ENCODE measurements around the gene BUD23. TPM values are rescaled to one million over a fixed set of nuclear protein-coding genes. Genes with fewer than 3 reads are reported as not detected.

BUD23 gene
- total RNA-seq, 1 experiment from 2014 or later = 124 TPM

DNA sequence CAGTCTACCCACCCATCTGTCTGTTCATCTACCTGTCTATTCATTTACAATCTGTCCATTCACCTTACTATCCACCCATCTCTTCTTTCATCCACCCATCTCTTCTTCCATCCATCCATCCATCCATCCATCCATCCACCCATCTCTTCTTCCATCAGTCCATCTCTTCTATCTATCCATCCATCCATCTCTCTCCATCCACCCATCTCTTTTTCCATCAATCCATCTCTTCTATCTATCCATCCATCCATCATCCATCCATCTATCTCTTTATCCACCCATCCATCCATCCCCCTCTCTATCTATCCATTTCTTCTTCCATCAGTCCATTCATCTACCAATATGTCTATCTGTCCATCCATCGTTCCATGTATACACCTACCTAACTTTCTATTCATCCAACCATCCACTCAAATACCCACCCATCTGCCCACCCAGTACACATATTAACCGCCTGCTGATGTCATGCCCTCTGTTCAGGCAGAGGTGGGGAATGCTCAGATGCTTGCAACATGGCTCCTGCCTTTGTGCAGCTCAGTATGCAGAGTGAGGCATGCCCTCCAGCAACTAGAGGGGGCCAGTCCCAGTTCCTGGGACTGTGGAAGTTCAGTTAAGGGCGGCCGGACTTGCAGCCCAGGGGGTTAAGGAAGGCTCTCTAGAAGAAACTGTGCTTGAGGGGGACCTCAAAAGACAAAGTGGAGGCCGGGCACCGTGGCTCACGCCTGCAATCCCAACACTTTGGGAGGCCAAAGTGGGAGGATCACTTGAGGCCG is 47.8 kb upstream of the BUD23 start:
- ATAC-seq (peak; percentile 18; the same call in 1 of the 2 replicates), DNase-seq (ENCODE audit: low read depth, low spot score) (no peak)
- Histone ChIP-seq H3K27me3 (ENCODE audit: control insufficient read depth, insufficient read depth, low read length) (no peaks in the 10 kb centered on the region), H3K27ac (ENCODE audit: low read length) (no peak overlapping the region), H3K4me3 (ENCODE audit: low read depth in 2 of 2, low read length in 2 of 2) (no peak overlapping the region), H3K36me3 (ENCODE audit: control insufficient read depth, insufficient read depth, low read length) (no peaks in the 10 kb centered on the region), H3K9me3 (ENCODE audit: control insufficient read depth, insufficient read depth, low read depth, low read length) (no peaks in the 10 kb centered on the region), H3K4me1 (ENCODE audit: control insufficient read depth, insufficient read depth, low read length) (peaks cover 3% of the 10 kb centered on the region; the same call in 1 of the 2 replicates)
- BruUV-seq (replicated peaks) = no TSS peak
- intact Hi-C loops (cut with micrococcal nuclease; ENCODE audit: unreplicated experiment) = no loop called here
- in situ Hi-C loops (cut with HindIII; ENCODE audit: low pct_unique_long_range_greater_than_20kb, low sequenced_read_pairs) = no loop called here
- ChIA-PET POLR2A (no interaction called here), CTCF (interaction anchor here (0.7 kb wide), 1 partner anchor 90 kb away, joined by 3 read pairs; no protein-coding TSS in a partner anchor)
- TF ChIP-seq SIN3A (IDR thresholded peaks at IDR 0.05; ENCODE audit: borderline replicate concordance, insufficient read depth, low read depth, low read length) (no peak), POLR2AphosphoS5 (IDR thresholded peaks at IDR 0.05; ENCODE audit: low read depth, low read length) (no peak)
- TF ChIP-seq, protein P1, sequence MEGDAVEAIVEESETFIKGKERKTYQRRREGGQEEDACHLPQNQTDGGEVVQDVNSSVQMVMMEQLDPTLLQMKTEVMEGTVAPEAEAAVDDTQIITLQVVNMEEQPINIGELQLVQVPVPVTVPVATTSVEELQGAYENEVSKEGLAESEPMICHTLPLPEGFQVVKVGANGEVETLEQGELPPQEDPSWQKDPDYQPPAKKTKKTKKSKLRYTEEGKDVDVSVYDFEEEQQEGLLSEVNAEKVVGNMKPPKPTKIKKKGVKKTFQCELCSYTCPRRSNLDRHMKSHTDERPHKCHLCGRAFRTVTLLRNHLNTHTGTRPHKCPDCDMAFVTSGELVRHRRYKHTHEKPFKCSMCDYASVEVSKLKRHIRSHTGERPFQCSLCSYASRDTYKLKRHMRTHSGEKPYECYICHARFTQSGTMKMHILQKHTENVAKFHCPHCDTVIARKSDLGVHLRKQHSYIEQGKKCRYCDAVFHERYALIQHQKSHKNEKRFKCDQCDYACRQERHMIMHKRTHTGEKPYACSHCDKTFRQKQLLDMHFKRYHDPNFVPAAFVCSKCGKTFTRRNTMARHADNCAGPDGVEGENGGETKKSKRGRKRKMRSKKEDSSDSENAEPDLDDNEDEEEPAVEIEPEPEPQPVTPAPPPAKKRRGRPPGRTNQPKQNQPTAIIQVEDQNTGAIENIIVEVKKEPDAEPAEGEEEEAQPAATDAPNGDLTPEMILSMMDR (IDR thresholded peaks at IDR 0.05) = no peak
- TF ChIP-seq, protein P2, sequence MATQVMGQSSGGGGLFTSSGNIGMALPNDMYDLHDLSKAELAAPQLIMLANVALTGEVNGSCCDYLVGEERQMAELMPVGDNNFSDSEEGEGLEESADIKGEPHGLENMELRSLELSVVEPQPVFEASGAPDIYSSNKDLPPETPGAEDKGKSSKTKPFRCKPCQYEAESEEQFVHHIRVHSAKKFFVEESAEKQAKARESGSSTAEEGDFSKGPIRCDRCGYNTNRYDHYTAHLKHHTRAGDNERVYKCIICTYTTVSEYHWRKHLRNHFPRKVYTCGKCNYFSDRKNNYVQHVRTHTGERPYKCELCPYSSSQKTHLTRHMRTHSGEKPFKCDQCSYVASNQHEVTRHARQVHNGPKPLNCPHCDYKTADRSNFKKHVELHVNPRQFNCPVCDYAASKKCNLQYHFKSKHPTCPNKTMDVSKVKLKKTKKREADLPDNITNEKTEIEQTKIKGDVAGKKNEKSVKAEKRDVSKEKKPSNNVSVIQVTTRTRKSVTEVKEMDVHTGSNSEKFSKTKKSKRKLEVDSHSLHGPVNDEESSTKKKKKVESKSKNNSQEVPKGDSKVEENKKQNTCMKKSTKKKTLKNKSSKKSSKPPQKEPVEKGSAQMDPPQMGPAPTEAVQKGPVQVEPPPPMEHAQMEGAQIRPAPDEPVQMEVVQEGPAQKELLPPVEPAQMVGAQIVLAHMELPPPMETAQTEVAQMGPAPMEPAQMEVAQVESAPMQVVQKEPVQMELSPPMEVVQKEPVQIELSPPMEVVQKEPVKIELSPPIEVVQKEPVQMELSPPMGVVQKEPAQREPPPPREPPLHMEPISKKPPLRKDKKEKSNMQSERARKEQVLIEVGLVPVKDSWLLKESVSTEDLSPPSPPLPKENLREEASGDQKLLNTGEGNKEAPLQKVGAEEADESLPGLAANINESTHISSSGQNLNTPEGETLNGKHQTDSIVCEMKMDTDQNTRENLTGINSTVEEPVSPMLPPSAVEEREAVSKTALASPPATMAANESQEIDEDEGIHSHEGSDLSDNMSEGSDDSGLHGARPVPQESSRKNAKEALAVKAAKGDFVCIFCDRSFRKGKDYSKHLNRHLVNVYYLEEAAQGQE (IDR thresholded peaks at IDR 0.05; ENCODE audit: insufficient read depth in 1 of 2, low read depth in 2 of 2, low read length in 1 of 2) = no peak

DNA sequence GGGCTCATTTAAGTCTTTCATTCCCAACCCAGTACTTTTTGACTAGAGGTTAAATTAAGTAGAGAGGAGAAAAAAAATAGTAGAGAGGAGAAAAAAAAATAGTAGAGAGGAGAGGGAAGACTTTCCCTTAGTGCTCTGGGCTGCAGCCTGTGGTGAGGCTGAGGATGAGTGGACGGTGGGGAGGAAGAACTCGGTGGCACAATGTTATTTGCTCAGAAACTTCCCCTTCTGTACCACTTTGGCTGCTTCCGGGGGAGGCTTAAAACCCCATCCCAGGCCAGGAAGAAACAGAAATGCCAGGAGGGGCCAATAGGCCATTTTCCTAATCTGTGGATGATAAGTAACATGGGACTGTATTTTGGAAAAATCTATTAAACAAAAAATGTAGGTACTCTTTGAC is 44.5 kb upstream of the BUD23 start:
- H3K4me3 ChIP-seq (ENCODE audit: low read depth in 2 of 2, low read length in 2 of 2) = no peak overlapping the region
- CTCF ChIA-PET = no interaction called here
- no peak for ATAC-seq
- in situ Hi-C loops (cut with HindIII; ENCODE audit: low pct_unique_long_range_greater_than_20kb, low sequenced_read_pairs) = no loop called here
- TF ChIP-seq, protein P1 (IDR thresholded peaks at IDR 0.05) = no peak
- TF ChIP-seq, protein P2 (IDR thresholded peaks at IDR 0.05; ENCODE audit: insufficient read depth in 1 of 2, low read depth in 2 of 2, low read length in 1 of 2) = no peak
- TF ChIP-seq POLR2AphosphoS5 (IDR thresholded peaks at IDR 0.05; ENCODE audit: low read depth, low read length) (no peak), SIN3A (IDR thresholded peaks at IDR 0.05; ENCODE audit: borderline replicate concordance, insufficient read depth, low read depth, low read length) (no peak), TCF7L2 (IDR thresholded peaks at IDR 0.05; ENCODE audit: low read depth, low read length) (no peak)
- H3K36me3 ChIP-seq (ENCODE audit: control insufficient read depth, insufficient read depth, low read length) = no peaks in the 10 kb centered on the region
- no TSS peak for BruUV-seq (replicated peaks)
- intact Hi-C loops (cut with micrococcal nuclease; ENCODE audit: unreplicated experiment) = no loop called here
- no peaks in the 10 kb centered on the region for H3K9me3 ChIP-seq (ENCODE audit: control insufficient read depth, insufficient read depth, low read depth, low read length)
- H3K27ac ChIP-seq (ENCODE audit: low read length) = no peak overlapping the region
- DNase-seq (ENCODE audit: low read depth, low spot score) = no peak
- peaks cover 3% of the 10 kb centered on the region; the same call in 1 of the 2 replicates for H3K4me1 ChIP-seq (ENCODE audit: control insufficient read depth, insufficient read depth, low read length)
- H3K27me3 ChIP-seq (ENCODE audit: control insufficient read depth, insufficient read depth, low read length) = no peaks in the 10 kb centered on the region
- POLR2A ChIA-PET = no interaction called here

Data from Panc1 (cell line).